Liver (tissue), 9 donors: ENCODE measurements around the gene BEAN1. TPM values are rescaled to one million over a fixed set of nuclear protein-coding genes. Genes with fewer than 3 reads are reported as not detected.

Experiments used
- DNase-seq: peaks from one replicate; pipeline ENCODE4 v3.0.0-alpha.2; 2017; ENCODE audit warnings: low spot score
- H3K27ac ChIP-seq, 2 donors: one replicate each; pipeline ENCODE4 v1.7.0; 2013; ENCODE audit warnings: inconsistent platforms in 2 of 2, low read length in 2 of 2, control low read depth in 1 of 2, low read depth in 1 of 2, mild to moderate bottlenecking in 1 of 2
- H3K27me3 ChIP-seq, 4 donors: one replicate each; pipeline versions ENCODE4 v1.6.1 to v1.7.0; 2013; ENCODE audit warnings: low read length in 3 of 4, inconsistent platforms in 1 of 4, mild to moderate bottlenecking in 1 of 4, moderate library complexity in 1 of 4; ENCODE audit not compliant: control insufficient read depth in 4 of 4, insufficient read depth in 4 of 4
- H3K36me3 ChIP-seq, 4 donors: one replicate each; pipeline versions ENCODE4 v1.6.1 to v1.7.0; 2013; ENCODE audit warnings: low read length in 3 of 4, mild to moderate bottlenecking in 3 of 4, low read depth in 1 of 4, moderate library complexity in 1 of 4; ENCODE audit not compliant: control insufficient read depth in 4 of 4, insufficient read depth in 3 of 4
- H3K4me1 ChIP-seq, 4 donors: one replicate each; pipeline versions ENCODE4 v1.6.1 to v1.7.0; 2013; ENCODE audit warnings: low read length in 3 of 4, mild to moderate bottlenecking in 3 of 4, moderate library complexity in 1 of 4; ENCODE audit not compliant: control insufficient read depth in 4 of 4, insufficient read depth in 4 of 4
- H3K4me3 ChIP-seq, 3 donors: one replicate each; pipeline versions ENCODE4 v1.6.1 to v1.7.0; 2013; ENCODE audit warnings: low read length in 3 of 3, control low read depth in 1 of 3, low read depth in 1 of 3, mild to moderate bottlenecking in 1 of 3
- H3K9ac ChIP-seq, 2 donors: one replicate each; pipeline ENCODE4 v1.7.0; 2013; ENCODE audit warnings: low read length in 2 of 2, mild to moderate bottlenecking in 2 of 2, moderate library complexity in 2 of 2, control low read depth in 1 of 2, low read depth in 1 of 2
- H3K9me3 ChIP-seq, 4 donors: one replicate each; pipeline versions ENCODE4 v1.6.1 to v1.7.0; 2013; ENCODE audit warnings: low read length in 3 of 4; ENCODE audit not compliant: control insufficient read depth in 4 of 4
- FOXA1 ChIP-seq: IDR thresholded peaks from 2 replicates; pipeline ENCODE4 v1.6.1; 2016; ENCODE audit warnings: antibody characterized with exemption
- FOXA2 ChIP-seq: IDR thresholded peaks from 2 replicates; pipeline ENCODE4 v1.6.1; 2016; ENCODE audit warnings: antibody characterized with exemption
- HNF4G ChIP-seq: IDR thresholded peaks from 2 replicates; pipeline ENCODE4 v1.6.1; 2016; ENCODE audit warnings: antibody characterized with exemption
- JUND ChIP-seq, 2 donors: IDR thresholded peaks; 2 replicates each; pipeline ENCODE4 v1.6.1; 2016; ENCODE audit warnings: antibody characterized with exemption in 2 of 2
- NR2F2 ChIP-seq: IDR thresholded peaks from 2 replicates; pipeline ENCODE4 v1.6.1; 2016; ENCODE audit warnings: antibody characterized with exemption
- RAD21 ChIP-seq, 2 donors: IDR thresholded peaks; 2 replicates each; pipeline ENCODE4 v1.6.1; 2016; ENCODE audit warnings: antibody characterized with exemption in 2 of 2, mild to moderate bottlenecking in 2 of 2
- TAF1 ChIP-seq: conservative IDR thresholded peaks from 2 replicates; pipeline ENCODE4 v1.6.1; 2016; ENCODE audit warnings: antibody characterized with exemption, mild to moderate bottlenecking
- WGBS: extraction: QIAGEN DNeasy Blood & Tissue Kit; methylation state at CpG from one replicate; pipeline ENCODE4 v1.1.7; 2013; 5-methylcytosine and 5-hydroxymethylcytosine counted together
- polyA plus RNA-seq, 2 donors: library from polyadenylated mRNA; stranded (reverse) in 1 of 2; unstranded in 1 of 2; fragments of 200-250 nt in 1 of 2; fragments of >200 nt in 1 of 2; fragmentation: Nextera tagmentation in 1 of 2; extraction: Ambion mirVana in 1 of 2; gene quantifications; one replicate each; pipeline versions ENCODE4 v1.2.1 to v1.2.3, GENCODE V29; 2013 to 2015
- total RNA-seq, 2 donors: library from RNA; depleted of rRNA; stranded (reverse); fragments of >200 nt; gene quantifications; one replicate each; pipeline ENCODE4 v1.2.3, GENCODE V29; 2014
- TF ChIP-seq, protein P1 (sequence below): IDR thresholded peaks from 2 replicates; pipeline ENCODE4 v1.6.1; 2016; ENCODE audit warnings: antibody characterized with exemption, mild to moderate bottlenecking
- TF ChIP-seq, protein P2 (sequence below): IDR thresholded peaks from 2 replicates; pipeline ENCODE4 v1.6.1; 2016; ENCODE audit warnings: antibody characterized with exemption
- TF ChIP-seq, protein P3 (sequence below): IDR thresholded peaks from 2 replicates; pipeline ENCODE4 v1.6.1; 2016; ENCODE audit warnings: antibody characterized with exemption
- TF ChIP-seq, protein P4 (sequence below): IDR thresholded peaks from 2 replicates; pipeline ENCODE4 v1.6.1; 2016; ENCODE audit warnings: antibody characterized with exemption
- donor health status: healthy.
- donor health status: healthy.
- donor health status: healthy.
- donor health status: healthy.
- donor health status: healthy.

The BEAN1 gene
- total and polyA plus RNA-seq, 4 donors: 0.22 to 0.99 (median 0.25) TPM; not detected in 1

DNA sequence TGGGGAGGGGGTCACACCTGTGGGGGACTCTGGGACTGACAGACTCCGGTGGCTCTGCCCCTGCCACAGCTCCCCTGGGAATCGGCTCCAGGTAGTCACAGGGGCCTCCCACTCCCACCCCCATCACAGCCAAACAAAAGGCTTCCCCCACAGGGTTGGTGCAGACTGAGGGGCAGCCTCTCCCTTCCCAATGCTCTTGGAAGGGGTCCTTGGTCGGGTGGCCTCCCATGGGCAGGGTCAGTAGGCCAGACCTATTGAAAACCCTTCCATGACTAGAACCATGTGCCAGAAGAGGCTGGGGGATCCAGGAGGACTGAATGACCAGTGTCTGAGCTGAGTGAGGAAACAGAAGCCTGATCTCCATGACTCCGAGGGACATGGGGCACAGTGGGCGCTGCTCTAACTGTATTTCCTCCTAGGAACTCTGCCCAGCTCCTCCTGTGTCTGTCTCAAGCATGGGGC is 94.2 kb downstream of the BEAN1 start:
- peaks cover 8 to 43% (median 19%) of the 10 kb centered on the region in 4 donors for H3K4me1 ChIP-seq
- no peak overlapping the region for H3K4me3 ChIP-seq
- DNase-seq: no peak
- H3K9me3 ChIP-seq: no peaks in the 10 kb centered on the region
- WGBS: 90% methylated on average over 5 of the region's 5 CpGs
- no peak for TF ChIP-seq HNF4G
- TF ChIP-seq, protein P1, sequence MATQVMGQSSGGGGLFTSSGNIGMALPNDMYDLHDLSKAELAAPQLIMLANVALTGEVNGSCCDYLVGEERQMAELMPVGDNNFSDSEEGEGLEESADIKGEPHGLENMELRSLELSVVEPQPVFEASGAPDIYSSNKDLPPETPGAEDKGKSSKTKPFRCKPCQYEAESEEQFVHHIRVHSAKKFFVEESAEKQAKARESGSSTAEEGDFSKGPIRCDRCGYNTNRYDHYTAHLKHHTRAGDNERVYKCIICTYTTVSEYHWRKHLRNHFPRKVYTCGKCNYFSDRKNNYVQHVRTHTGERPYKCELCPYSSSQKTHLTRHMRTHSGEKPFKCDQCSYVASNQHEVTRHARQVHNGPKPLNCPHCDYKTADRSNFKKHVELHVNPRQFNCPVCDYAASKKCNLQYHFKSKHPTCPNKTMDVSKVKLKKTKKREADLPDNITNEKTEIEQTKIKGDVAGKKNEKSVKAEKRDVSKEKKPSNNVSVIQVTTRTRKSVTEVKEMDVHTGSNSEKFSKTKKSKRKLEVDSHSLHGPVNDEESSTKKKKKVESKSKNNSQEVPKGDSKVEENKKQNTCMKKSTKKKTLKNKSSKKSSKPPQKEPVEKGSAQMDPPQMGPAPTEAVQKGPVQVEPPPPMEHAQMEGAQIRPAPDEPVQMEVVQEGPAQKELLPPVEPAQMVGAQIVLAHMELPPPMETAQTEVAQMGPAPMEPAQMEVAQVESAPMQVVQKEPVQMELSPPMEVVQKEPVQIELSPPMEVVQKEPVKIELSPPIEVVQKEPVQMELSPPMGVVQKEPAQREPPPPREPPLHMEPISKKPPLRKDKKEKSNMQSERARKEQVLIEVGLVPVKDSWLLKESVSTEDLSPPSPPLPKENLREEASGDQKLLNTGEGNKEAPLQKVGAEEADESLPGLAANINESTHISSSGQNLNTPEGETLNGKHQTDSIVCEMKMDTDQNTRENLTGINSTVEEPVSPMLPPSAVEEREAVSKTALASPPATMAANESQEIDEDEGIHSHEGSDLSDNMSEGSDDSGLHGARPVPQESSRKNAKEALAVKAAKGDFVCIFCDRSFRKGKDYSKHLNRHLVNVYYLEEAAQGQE: no peak
- no peak overlapping the region for H3K9ac ChIP-seq
- no peaks in the 10 kb centered on the region for H3K27me3 ChIP-seq
- peaks cover 0 to 6% (median 1%) of the 10 kb centered on the region in 4 donors for H3K36me3 ChIP-seq
- peak overlapping the region; percentile 40 to 79 for H3K27ac ChIP-seq

GRCh38 chr16:66521951-66522771 is 95.1 kb downstream of the BEAN1 start:
- Histone ChIP-seq H3K36me3 (peaks cover 0 to 6% (median 1%) of the 10 kb centered on the region in 4 donors), H3K27ac (peak overlapping the region; percentile 26 to 79), H3K27me3 (no peaks in the 10 kb centered on the region), H3K4me3 (no peak overlapping the region), H3K9me3 (no peaks in the 10 kb centered on the region), H3K4me1 (peaks cover 7 to 38% (median 17%) of the 10 kb centered on the region in 4 donors), H3K9ac (peak overlapping the region in 1 of 2 donors; percentile 18)
- WGBS: 84% methylated on average over 17 of the region's 17 CpGs
- no peak for TF ChIP-seq FOXA2
- TF ChIP-seq RAD21 (IDR thresholded peaks at IDR 0.05): no peak
- TF ChIP-seq, protein P2, sequence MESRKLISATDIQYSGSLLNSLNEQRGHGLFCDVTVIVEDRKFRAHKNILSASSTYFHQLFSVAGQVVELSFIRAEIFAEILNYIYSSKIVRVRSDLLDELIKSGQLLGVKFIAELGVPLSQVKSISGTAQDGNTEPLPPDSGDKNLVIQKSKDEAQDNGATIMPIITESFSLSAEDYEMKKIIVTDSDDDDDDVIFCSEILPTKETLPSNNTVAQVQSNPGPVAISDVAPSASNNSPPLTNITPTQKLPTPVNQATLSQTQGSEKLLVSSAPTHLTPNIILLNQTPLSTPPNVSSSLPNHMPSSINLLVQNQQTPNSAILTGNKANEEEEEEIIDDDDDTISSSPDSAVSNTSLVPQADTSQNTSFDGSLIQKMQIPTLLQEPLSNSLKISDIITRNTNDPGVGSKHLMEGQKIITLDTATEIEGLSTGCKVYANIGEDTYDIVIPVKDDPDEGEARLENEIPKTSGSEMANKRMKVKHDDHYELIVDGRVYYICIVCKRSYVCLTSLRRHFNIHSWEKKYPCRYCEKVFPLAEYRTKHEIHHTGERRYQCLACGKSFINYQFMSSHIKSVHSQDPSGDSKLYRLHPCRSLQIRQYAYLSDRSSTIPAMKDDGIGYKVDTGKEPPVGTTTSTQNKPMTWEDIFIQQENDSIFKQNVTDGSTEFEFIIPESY: no peak
- no peak for TF ChIP-seq TAF1
- no peak for TF ChIP-seq NR2F2
- no peak for TF ChIP-seq HNF4G
- TF ChIP-seq, protein P3, sequence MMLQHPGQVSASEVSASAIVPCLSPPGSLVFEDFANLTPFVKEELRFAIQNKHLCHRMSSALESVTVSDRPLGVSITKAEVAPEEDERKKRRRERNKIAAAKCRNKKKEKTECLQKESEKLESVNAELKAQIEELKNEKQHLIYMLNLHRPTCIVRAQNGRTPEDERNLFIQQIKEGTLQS: no peak
- TF ChIP-seq FOXA1: no peak
- TF ChIP-seq JUND (IDR thresholded peaks at IDR 0.05): no peak
- TF ChIP-seq, protein P4, sequence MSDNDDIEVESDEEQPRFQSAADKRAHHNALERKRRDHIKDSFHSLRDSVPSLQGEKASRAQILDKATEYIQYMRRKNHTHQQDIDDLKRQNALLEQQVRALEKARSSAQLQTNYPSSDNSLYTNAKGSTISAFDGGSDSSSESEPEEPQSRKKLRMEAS: no peak
- DNase-seq: no peak
